HG03045 (cell line): ENCODE data around the gene RAB11FIP3.

Experiments used
- ATAC-seq: cut with Tn5 transposase; IDR thresholded peaks from one replicate; pipeline ENCODE4 v1.9.1; 2021; ENCODE audit warnings: mild to moderate bottlenecking, moderate library complexity; ENCODE audit not compliant: unreplicated experiment

Gene RAB11FIP3

DNA sequence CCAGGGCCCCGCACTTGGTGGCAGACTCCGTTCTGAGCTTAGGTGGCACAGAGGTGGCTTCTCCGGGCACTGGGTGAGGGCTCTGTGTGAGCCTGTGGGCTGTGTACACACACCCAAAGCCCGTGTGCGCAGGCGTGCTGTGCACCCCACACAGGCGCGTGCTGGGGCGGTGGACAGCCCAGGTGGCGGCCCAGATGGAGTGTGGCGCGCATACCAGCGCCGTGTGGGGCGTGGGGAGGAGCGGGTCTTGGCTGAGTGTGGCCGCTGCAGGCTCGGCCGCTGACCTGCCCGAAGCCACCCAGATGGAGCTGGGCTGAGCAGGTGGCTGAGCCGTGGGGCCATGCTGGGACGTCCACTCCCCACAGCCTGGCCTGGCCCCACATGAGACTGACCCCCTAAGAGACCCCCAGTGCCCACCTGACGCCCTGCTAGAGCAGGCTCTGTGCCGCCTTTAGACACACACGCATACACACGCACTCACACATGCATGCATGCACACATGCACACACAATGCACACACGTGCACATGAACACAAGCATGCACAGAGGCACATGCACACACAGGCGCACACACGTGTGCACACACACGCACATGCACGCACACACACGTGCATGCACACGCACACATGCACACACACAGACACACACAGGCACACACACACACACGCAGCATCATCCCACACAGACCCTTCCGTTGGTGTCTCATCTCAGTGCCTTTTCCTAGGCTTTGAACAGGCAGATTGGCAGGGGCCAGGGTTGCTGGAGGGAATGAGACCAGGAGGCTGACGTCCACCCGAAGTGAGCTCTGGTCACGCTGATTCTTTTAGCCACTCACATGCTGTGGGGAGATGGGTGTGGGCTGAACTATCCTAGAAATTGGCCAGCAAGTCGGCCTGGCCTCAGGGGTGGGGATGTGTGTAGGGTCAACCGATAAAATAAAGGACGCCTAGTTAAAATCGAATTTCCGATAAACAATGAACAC, 136.8 kb downstream of the RAB11FIP3 start:
- no peak for ATAC-seq

DNA sequence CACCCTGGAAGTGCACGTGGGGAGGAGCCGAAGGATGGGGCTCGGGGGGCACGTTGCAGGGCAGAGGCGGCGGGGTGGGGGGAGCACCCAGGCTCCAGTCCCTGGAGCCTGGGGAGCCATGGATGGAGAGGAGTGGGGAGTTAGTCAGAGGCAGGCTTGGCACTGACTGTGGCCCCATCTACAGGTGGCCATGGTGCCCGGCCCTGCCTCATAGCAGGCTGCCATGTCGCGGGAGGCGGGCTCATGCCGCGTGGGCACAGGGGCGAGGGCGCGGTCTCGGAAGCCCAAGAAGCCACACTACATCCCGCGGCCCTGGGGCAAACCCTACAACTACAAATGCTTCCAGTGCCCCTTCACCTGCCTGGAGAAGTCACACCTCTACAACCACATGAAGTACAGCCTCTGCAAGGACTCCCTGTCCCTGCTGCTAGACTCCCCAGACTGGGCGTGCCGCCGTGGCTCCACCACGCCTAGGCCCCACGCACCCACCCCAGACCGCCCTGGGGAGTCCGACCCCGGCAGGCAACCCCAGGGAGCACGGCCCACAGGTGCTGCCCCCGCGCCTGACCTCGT, 137.7 kb downstream of the RAB11FIP3 start:
- ATAC-seq = no peak

DNA sequence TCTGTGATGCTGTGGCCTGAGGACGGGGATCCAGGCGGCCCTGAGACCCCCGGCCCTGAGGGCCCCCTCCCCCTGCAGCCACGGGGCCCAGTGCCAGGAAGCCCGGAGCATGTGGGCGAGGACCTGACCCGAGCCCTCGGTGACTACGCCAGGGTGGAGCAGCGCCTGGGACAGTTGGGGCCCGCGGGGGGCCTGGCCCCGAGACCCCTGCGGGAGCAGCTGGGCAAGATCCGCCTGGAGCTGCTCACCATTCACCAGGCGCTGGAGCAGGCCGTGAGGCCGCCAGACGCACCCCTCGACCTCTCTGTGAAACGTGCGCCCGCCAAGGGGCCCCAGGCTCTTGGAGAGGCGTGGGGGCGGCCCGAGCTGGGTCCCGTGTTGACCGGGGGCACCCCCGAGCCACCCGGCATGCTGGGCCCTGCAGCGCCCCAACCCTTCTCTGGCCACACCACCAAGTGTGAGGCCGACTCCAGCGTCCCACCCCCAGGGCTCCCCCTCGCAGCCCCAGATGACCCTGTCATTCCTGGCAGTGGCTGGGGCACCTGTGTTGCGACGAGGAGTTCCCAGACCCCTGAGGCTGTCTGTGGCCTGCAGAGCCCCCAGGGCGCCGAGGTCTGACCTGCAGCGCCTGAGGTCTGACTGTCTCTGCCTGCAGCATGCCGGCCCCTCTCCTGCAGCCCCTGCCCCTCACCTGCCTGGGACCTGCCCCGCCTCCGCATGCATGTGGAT, 139.4 kb downstream of the RAB11FIP3 start:
- ATAC-seq = no peak

DNA sequence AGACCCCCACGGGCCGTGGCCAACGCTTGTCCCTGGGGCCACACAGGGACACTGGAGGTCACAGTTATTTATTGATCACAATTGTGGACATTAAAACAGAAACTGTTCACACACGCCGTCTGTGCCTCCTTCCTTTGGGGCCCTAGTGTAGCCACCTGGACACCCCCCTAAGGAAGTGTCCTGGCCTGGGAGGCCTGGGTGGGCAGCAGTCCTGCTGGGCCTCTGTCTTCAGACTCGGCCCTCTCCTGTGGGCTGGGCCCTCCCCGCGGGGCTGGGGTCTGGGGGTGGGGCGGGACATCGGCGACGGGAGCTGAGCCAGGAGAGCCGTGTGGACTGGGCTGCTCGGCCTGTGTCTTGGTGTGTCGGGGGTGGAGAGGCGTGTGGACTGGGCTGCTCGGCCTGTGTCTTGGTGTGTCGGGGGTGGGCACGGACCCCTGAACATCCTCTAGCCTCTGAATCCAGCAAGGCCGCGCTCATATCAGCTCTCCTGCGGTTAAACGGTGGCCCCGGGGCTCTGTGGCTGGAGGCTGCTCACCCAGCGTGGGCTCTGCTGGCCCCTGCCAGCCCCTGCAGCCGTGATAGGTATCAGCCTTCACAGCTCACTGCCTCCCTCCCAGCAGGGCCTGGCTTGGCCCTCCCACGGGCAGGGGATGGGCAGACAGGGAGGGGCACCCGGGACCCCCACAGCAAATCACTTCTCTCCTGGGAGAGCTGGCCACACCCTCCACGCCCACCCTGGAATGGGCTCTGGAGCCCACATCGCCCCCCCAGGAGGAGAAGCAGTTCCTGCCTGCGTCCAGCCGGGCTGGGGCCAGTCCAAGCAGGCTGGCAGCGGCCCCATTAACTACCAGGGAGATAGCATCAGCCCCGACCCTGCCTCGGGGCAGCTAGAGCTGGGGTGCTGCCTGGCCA, 140.2 kb downstream of the RAB11FIP3 start:
- no peak for ATAC-seq

DNA sequence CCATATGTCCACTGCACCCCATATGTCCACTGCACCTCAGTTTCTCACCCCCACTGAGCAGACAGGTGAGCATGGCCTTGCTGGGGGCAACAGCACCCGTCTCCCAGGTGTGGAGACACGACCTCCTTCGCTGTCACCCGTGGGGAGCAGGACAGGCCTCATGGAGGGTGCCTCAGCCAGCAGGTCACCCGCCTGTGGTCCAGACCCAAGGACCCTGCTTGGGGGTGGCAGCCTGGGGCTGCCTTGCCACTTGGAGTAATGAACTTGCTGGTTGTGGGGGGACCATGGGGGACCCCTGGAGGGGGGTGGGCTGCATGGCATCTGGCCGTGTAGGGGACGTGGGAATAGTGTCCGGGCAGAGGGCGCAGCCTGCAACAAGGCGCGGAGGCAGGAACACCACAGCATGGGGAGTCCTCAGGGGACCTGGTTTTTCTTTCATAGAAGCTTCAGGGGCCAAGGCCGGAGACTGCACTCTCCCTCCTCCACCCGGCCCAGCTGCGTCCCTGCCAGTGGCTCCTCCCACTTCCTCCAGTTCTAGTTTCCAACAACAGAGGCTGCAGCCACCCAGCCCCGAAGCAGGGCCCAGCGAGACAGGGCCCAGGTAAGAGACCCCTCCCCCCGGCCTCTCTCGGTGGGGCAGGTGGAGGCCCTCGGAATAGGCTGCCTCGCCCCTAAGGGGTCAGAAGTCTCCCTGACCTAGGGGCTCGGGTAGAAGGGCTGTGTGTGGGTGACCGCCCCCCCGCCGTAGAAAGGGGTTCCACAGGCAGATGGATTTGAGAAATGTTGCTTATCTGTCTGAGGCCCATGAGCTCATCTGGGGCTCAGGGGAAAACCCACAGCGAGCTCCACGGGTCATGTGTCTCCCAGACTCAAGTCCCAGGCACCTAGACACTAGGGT, 141.3 kb downstream of the RAB11FIP3 start, which contains the start of gene NHLRC4:
NHLRC4 (plus strand) TSS at position 531 of the 898 bp plus-strand sequence. CDS start 1,043 bp downstream, outside the sequence.
- peak; percentile 39 for ATAC-seq

DNA sequence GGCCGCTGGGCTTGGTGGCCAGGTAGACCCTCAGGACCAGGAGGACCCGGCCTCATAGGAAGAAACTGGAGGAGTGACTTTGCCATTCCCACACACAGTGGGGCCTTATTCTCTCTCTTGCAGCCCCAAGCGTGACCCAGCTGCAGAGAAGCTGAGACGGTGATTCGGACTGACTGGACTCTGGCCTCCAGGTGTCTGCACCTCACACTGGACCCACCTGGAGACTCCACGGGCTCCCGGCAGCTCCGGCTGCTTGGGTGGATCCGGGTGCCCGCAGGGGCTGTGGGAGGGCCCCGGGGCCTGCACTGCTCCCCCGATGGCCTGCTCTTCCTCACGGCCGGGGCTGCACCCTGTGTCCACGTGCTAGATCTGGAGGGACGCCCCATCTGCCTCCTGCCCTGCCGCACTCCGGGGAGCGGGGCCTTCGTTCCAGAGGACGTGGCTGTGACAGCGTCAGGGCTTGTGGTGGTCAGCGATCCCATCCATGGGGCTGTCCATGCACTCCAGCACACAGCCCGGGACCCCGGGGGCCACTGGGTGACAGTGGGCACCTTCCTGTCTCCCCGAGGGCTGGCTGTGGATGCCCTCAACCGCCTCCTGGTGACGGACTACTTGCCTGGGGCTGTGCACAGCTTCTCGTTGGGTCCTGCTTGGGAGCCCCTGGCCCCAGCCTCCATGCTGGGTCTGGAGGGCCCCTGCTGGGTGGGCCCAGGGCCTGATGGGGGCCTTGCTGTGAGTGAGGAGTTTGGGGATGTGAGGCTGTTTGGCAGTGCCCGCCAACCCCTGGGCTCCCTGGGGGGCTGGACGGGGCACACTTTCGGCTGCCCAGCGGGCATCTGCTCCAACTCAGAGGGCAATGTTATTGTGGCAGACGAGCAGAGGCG, 142.2 kb downstream of the RAB11FIP3 start:
- ATAC-seq = no peak

DNA sequence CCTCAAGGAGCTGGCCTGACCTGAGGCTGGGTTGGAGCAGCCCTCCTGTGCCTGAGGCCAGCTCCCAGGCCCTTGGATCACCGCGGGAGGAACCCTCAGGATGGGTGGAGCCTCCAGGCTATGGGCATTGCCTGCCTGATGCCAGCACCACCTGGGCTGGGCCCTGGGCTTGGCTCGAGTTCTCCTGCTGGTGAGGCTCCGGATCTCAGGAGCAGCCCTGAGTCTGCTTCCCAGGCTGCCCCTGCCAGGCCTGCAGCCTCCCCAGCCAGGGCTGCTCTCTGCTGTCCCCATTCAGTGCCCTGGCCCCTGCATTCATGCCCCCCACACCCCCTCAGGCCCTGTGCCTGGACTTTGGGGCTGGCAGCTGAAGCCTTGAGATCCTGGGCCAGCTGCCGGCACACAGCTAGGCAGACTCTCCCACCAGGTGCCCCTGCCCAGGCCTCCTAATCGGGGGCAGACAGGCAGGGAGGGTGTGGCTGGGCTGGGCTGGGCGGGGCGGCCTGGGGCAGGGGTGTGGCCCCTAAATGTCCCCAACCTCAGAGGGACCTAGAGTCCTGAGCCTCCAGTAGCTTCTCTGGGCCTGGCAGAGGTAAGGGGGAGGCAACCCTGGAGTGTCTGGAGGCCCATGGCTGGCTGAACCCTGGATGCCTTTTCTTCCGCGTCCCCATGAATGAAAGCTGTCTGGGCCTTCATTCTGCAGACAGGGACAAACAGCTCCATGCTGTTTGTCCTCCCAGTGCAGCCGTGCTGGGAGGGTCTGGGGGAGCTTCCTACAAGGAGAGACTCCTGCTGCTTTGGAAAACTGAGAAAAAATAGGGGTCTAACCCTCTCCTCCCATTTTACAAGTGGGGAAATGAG, 143.2 kb downstream of the RAB11FIP3 start:
- no peak for ATAC-seq

DNA sequence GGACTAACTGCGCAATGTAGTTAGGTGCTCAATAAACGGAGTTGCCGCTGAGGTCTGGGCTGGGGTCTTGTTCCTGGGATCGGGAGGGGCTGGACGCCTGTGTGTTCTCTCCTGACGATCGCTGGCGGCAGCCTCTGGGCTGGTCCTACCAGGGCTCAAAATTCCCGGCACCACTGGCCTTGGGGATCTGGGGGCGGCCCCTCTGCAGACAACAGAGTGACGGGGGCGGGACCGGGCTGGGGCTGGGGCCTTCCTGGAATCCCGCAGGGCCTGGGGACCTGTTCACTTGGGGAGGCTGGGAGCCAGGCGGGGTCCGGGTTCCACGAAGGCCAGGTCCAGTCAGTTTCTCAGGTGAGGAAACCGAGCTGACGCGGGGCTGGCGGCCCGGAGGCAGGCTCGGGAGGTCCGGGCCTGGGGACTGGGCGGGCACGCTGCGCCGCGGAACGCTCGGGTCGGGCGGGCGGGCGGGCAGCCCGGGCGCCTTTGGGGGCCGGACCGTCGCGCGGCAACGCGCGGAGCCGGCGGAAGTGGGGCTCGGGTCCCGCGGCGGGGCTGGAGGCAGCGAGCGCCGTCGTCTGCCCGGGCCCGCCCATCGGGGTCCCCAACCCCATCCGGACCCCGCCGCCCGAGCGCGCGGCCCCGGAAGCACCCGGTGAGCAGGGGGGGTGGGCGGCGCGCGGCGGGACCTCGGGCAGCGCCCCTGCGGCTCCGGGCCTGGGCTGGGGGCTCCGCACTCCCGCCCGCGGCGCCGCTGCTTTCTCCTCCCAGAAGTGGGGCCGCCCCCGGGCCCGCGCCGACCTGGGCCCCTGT, 144.2 kb downstream of the RAB11FIP3 start, which contains the start of gene PIGQ:
PIGQ (plus strand) TSS at position 524 of the 810 bp plus-strand sequence. CDS start 4,107 bp downstream, outside the sequence.
- ATAC-seq = peak; percentile 37
